KOPT-K1 (cell line): ENCODE results near the gene NLRP7.
"Not testable (repeated sequence)": the region's sequence is repeated elsewhere in the genome, so short reads cannot be mapped to it uniquely, and the experiment has no call there.

Experiments
- H3K27ac ChIP-seq: fragments of 200-600 bp; sonication (generic); 2 replicates; pipeline ENCODE4 v1.5.1; 2016; ENCODE audit warnings: antibody characterized with exemption, mild to moderate bottlenecking, low read depth, low read length; ENCODE audit not compliant: poor library complexity, severe bottlenecking
- H3K36me3 ChIP-seq: fragments of 200-600 bp; sonication (generic); 2 replicates; pipeline ENCODE4 v1.5.1; 2017; ENCODE audit warnings: antibody characterized with exemption, mild to moderate bottlenecking, low read length, moderate library complexity; ENCODE audit not compliant: insufficient read depth
- H3K9me3 ChIP-seq: fragments of 200-600 bp; sonication (generic); 2 replicates; pipeline ENCODE4 v1.5.1; 2017; ENCODE audit warnings: antibody characterized with exemption, low read length, mild to moderate bottlenecking; ENCODE audit not compliant: insufficient read depth, poor library complexity, severe bottlenecking

Gene NLRP7

GRCh38 chr19:54947381-54947780 lies at the start of gene NLRP7:
TSS of gene NLRP7 (minus strand) at chr19:54947530.
- no peaks in the 10 kb centered on the region for H3K36me3 ChIP-seq
- H3K27ac ChIP-seq, result no peak within 1 kb of the TSS
- H3K9me3 ChIP-seq, result no peaks in the 10 kb centered on the region

DNA sequence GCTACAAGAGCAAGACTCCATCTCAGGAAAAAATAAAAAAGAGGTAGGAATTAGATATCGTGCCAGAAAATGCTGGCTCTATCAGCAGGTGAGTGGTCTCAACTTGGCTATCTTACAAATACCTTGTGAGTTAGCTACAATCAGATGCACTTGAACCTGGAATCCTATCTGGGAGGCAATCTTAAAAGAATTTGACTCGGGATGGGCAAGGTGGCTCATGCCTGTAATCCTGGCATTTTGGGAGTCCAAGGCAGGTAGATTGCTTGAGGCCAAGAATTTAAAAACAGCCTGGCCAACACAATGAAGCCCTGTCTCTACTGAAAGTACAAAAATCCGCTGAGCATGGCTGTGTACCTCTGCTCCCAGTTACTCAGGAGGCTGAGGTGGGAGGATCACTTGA lies 48.2 kb upstream of the NLRP7 start:
- Histone ChIP-seq H3K27ac (no peak overlapping the region), H3K36me3 (no peaks in the 10 kb centered on the region), H3K9me3 (no peaks in the 10 kb centered on the region)

- H3K27ac ChIP-seq, H3K36me3 ChIP-seq, H3K9me3 ChIP-seq: not testable (repeated sequence)
These were observed 42.2 kb upstream of the NLRP7 start for GRCh38 chr19:54989531-54989930.

GRCh38 chr19:54982562-54982961 lies 35.2 kb upstream of the NLRP7 start:
- not testable (repeated sequence) for H3K9me3 ChIP-seq, H3K36me3 ChIP-seq, H3K27ac ChIP-seq

- not testable (repeated sequence) for H3K9me3 ChIP-seq, H3K27ac ChIP-seq, H3K36me3 ChIP-seq
These were observed 26.1 kb upstream of the NLRP7 start for GRCh38 chr19:54973229-54974090.

DNA sequence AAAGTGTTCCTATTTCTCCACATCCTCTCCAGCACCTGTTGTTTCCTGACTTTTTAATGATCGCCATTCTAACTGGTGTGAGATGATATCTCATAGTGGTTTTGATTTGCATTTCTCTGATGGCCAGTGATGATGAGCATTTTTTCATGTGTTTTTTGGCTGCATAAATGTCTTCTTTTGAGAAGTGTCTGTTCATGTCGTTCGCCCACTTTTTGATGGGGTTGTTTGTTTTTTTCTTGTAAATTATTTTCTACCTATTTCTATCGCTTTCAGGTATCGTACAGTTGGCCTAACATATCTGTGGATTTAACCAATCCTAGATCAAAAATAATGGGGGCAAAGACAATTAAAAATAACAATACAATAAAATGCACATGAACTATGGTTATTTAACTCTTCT lies 24.1 kb upstream of the NLRP7 start:
- not testable (repeated sequence) for H3K9me3 ChIP-seq, H3K36me3 ChIP-seq, H3K27ac ChIP-seq

DNA sequence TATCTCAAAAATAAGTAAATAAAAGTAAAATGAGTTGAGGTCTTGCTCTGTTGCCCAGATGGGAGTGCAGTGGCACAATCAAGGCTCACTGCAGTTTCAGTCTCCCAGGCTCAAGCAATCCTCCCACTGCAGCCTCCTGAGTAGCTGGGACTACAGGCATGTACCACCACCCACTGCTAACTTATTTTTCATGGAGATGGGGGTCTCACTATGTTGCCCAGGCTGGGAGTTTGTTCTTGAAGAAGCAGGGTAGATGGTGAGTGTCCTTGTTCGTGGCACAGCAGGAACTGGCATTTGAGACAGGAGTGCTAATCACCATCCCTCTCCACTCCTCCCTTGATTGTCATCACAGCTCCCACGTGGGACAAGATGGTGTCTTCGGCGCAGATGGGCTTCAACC lies 22.3 kb upstream of the NLRP7 start:
- Histone ChIP-seq H3K36me3 (no peaks in the 10 kb centered on the region), H3K9me3 (no peaks in the 10 kb centered on the region), H3K27ac (no peak overlapping the region)

DNA sequence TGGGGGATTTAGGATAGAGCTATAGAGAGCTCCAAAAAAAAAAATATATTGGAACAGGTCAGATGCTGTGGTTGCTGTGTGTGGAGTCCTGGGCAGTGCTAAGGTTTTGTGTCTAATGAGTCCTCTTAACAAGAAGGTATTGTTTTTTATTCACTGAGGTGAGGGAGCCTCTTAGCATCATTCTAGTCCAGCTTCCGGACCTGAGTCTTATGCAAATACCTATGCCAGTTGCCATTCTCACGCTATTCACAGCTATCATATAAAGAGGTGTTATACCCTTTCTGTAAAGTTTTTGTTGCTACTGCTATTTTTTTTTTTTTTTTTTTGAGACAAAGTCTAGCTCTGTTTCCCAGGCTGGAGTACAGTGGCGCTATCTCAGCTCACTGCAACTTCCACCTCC lies 20.3 kb upstream of the NLRP7 start:
- no peaks in the 10 kb centered on the region for H3K9me3 ChIP-seq
- no peak overlapping the region for H3K27ac ChIP-seq
- H3K36me3 ChIP-seq, result no peaks in the 10 kb centered on the region

DNA sequence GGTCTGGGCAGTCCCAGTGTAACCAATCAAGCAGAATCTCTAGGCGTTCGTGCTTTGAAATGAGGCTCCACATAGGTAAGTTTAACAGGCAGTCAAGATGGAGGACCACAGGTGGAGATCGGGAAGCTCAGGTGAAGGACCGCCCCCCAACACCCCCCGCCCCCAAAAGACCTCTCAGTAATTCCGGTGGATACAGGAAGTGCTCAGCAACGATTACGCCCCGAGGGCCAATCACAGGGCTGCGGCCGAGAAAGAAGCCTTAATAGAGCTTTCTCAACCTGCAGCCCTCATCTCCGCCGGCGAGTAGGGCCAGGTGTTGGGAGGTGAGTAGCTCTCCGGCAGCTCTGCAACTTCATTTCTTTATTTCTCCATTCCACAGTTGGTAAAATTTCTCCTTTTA lies 17.7 kb upstream of the NLRP7 start:
- not testable (repeated sequence) for H3K36me3 ChIP-seq, H3K9me3 ChIP-seq

GRCh38 chr19:54959840-54960239 lies 12.5 kb upstream of the NLRP7 start:
- H3K36me3 ChIP-seq, result no peaks in the 10 kb centered on the region
- no peak overlapping the region for H3K27ac ChIP-seq
- H3K9me3 ChIP-seq, result no peaks in the 10 kb centered on the region

More for the DNA sequence above, 17.7 kb upstream of the NLRP7 start:
- H3K27ac ChIP-seq, result not testable (repeated sequence)

- no peak overlapping the region for H3K27ac ChIP-seq
- H3K9me3 ChIP-seq, result no peaks in the 10 kb centered on the region
- no peaks in the 10 kb centered on the region for H3K36me3 ChIP-seq
These were observed 8.0 kb upstream of the NLRP7 start for GRCh38 chr19:54955376-54955775.

- not testable (repeated sequence) for H3K9me3 ChIP-seq, H3K36me3 ChIP-seq, H3K27ac ChIP-seq
These were observed 6.0 kb upstream of the NLRP7 start for GRCh38 chr19:54953345-54953713.

DNA sequence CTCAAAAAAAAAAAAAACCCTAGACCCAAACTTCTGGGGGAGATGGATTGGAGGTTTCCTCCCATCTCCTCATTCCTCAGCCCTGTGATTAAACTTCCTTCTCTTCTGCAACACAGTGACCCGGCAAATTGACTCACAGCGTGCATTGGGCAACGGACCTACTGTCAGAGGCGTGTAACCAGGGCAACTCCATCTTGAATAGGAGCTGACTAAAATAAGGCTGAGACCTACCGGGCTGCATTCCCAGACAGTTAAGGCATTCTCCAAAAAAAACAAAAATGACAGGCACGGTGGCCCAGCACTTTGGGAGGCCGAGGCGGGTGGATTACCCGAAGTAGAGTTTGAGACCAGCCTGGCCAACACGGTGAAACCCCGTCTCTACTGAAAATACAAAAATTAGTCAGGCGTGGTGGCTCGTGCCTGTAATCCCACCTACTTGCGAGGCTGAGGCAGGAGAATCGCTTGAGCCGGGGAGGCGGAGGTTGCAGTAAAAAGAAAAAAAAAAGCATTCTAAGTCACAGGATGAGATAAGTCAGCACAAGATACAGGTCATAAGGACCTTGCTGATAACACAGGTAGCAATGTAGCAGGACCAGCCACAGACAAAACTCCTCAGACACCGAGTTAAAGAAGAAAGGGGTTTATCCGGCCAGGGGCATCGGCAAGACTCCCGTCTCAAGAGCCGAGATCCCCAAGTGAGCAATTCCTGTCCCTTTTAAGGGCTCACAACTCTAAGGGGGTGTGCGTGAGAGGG lies 5.4 kb upstream of the NLRP7 start:
- Histone ChIP-seq H3K27ac (no peak overlapping the region), H3K9me3 (no peaks in the 10 kb centered on the region), H3K36me3 (no peaks in the 10 kb centered on the region)

- H3K36me3 ChIP-seq, H3K27ac ChIP-seq, H3K9me3 ChIP-seq: not testable (repeated sequence)
These were observed 3.2 kb upstream of the NLRP7 start for GRCh38 chr19:54950580-54950979.

DNA sequence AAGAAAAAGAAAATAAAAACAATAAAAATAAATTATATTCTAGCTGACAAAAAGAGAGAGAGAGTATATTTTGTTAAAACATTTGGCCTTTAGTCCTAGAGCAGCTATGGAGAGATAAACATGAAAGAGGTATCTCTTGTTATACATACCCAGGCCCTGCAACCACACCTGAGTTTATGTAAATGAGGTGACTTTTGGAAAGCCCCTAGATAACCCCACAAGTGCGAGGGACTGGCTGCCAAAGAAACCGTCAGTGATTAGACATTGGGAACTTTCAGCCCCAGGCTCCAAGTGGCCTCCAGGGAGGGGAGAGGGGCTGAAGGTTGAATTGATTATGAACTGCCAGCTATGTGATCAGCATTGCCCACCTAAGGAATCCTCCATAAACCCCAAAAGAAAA lies 2.1 kb upstream of the NLRP7 start:
- Histone ChIP-seq H3K9me3 (no peaks in the 10 kb centered on the region), H3K27ac (no peak overlapping the region), H3K36me3 (no peaks in the 10 kb centered on the region)
